ENCODE data around the gene GID8. TPM values are rescaled to one million over a fixed set of nuclear protein-coding genes. Genes with fewer than 3 reads are reported as not detected.

Gene GID8
- total and polyA plus RNA-seq, 2 of the 13 experiments (the other 11 are each of a cell fraction or from before 2014, with no cell fraction given) = 39.6 to 59.8 TPM

GRCh38 chr20:62955519-62956386, 17.8 kb downstream of the GID8 start (continued):
- no peak for TF ChIP-seq PHF20 (CRISPR knock-in tag; IDR thresholded peaks at IDR 0.05)
- TF ChIP-seq ZNF703 (CRISPR knock-in tag; IDR thresholded peaks at IDR 0.05; ENCODE audit: borderline replicate concordance) = peak; percentile 27; the same call in 1 of the 2 replicates
- no peak; the same call in 1 of the 2 replicates for TF ChIP-seq SMC3 (IDR thresholded peaks at IDR 0.05; ENCODE audit: low read length)
- TF ChIP-seq POLR2A (IDR thresholded peaks at IDR 0.05; ENCODE audit: insufficient read depth in 1 of 2, low read depth in 2 of 2, low read length in 2 of 2) = peak in 1 of 2 experiments; percentile 80; a peak in 2 of 4 replicates
- peak; percentile 70 for TF ChIP-seq CEBPB (IDR thresholded peaks at IDR 0.05; ENCODE audit: borderline replicate concordance, low read depth, low read length)
- no peak for TF ChIP-seq HNRNPUL1 (IDR thresholded peaks at IDR 0.05; ENCODE audit: low read depth, low read length)
- peak; percentile 98 for TF ChIP-seq IRF2 (CRISPR knock-in tag; IDR thresholded peaks at IDR 0.05)
- peak; percentile 98 for TF ChIP-seq HNF4A (CRISPR knock-in tag; IDR thresholded peaks at IDR 0.05)
- TF ChIP-seq, protein P1, sequence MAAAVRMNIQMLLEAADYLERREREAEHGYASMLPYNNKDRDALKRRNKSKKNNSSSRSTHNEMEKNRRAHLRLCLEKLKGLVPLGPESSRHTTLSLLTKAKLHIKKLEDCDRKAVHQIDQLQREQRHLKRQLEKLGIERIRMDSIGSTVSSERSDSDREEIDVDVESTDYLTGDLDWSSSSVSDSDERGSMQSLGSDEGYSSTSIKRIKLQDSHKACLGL (CRISPR knock-in tag; IDR thresholded peaks at IDR 0.05) = peak; percentile 70; the same call in 1 of the 2 replicates
- peak; percentile 90 for TF ChIP-seq ZNF136 (CRISPR knock-in tag; IDR thresholded peaks at IDR 0.05; ENCODE audit: low read depth)
- no peak; the same call in 1 of the 2 replicates for TF ChIP-seq ZZZ3 (CRISPR knock-in tag; IDR thresholded peaks at IDR 0.05; ENCODE audit: borderline replicate concordance)
- no peak for TF ChIP-seq ZNF7 (CRISPR knock-in tag; IDR thresholded peaks at IDR 0.05)
- TF ChIP-seq ETV6 (CRISPR knock-in tag; conservative IDR thresholded peaks at IDR 0.05) = peak; percentile 88
- 0 out of 2 replicates have a peak, but pooled peaks have one; percentile 6 for TF ChIP-seq BHLHE40 (IDR thresholded peaks at IDR 0.05; ENCODE audit: low read length)
- TF ChIP-seq ZNF577 (CRISPR knock-in tag; IDR thresholded peaks at IDR 0.05; ENCODE audit: borderline replicate concordance, low read depth) = no peak
- no peak; the same call in 1 of the 2 replicates for TF ChIP-seq GZF1 (CRISPR knock-in tag; IDR thresholded peaks at IDR 0.05)
- TF ChIP-seq ZNF362 (CRISPR knock-in tag; IDR thresholded peaks at IDR 0.05; ENCODE audit: borderline replicate concordance) = no peak; the same call in 1 of the 2 replicates
- TF ChIP-seq, protein P2, sequence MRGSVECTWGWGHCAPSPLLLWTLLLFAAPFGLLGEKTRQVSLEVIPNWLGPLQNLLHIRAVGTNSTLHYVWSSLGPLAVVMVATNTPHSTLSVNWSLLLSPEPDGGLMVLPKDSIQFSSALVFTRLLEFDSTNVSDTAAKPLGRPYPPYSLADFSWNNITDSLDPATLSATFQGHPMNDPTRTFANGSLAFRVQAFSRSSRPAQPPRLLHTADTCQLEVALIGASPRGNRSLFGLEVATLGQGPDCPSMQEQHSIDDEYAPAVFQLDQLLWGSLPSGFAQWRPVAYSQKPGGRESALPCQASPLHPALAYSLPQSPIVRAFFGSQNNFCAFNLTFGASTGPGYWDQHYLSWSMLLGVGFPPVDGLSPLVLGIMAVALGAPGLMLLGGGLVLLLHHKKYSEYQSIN (CRISPR knock-in tag; IDR thresholded peaks at IDR 0.05; ENCODE audit: borderline replicate concordance) = no peak
- TF ChIP-seq CBX2 (IDR thresholded peaks at IDR 0.05; ENCODE audit: low read depth, low read length) = no peak
- no peak for TF ChIP-seq CBX2 (CRISPR knock-in tag; IDR thresholded peaks at IDR 0.05; ENCODE audit: low read depth)
- peak; percentile 46; the same call in 1 of the 2 replicates for TF ChIP-seq ZNF790 (CRISPR knock-in tag; IDR thresholded peaks at IDR 0.05; ENCODE audit: borderline replicate concordance)
- TF ChIP-seq, protein P3, sequence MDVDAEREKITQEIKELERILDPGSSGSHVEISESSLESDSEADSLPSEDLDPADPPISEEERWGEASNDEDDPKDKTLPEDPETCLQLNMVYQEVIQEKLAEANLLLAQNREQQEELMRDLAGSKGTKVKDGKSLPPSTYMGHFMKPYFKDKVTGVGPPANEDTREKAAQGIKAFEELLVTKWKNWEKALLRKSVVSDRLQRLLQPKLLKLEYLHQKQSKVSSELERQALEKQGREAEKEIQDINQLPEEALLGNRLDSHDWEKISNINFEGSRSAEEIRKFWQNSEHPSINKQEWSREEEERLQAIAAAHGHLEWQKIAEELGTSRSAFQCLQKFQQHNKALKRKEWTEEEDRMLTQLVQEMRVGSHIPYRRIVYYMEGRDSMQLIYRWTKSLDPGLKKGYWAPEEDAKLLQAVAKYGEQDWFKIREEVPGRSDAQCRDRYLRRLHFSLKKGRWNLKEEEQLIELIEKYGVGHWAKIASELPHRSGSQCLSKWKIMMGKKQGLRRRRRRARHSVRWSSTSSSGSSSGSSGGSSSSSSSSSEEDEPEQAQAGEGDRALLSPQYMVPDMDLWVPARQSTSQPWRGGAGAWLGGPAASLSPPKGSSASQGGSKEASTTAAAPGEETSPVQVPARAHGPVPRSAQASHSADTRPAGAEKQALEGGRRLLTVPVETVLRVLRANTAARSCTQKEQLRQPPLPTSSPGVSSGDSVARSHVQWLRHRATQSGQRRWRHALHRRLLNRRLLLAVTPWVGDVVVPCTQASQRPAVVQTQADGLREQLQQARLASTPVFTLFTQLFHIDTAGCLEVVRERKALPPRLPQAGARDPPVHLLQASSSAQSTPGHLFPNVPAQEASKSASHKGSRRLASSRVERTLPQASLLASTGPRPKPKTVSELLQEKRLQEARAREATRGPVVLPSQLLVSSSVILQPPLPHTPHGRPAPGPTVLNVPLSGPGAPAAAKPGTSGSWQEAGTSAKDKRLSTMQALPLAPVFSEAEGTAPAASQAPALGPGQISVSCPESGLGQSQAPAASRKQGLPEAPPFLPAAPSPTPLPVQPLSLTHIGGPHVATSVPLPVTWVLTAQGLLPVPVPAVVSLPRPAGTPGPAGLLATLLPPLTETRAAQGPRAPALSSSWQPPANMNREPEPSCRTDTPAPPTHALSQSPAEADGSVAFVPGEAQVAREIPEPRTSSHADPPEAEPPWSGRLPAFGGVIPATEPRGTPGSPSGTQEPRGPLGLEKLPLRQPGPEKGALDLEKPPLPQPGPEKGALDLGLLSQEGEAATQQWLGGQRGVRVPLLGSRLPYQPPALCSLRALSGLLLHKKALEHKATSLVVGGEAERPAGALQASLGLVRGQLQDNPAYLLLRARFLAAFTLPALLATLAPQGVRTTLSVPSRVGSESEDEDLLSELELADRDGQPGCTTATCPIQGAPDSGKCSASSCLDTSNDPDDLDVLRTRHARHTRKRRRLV (CRISPR knock-in tag; IDR thresholded peaks at IDR 0.05) = peak; percentile 88
